Measurements from ENCODE around the gene GEMIN2.
A peak's percentile ranks its signal among the peaks of the same experiment; 100 is the strongest.

The GEMIN2 gene

GRCh38 chr14:39102969-39103957 lies 10.9 kb upstream of the GEMIN2 start, which contains the start of gene SEC23A (continued):
- TF ChIP-seq, protein P1, sequence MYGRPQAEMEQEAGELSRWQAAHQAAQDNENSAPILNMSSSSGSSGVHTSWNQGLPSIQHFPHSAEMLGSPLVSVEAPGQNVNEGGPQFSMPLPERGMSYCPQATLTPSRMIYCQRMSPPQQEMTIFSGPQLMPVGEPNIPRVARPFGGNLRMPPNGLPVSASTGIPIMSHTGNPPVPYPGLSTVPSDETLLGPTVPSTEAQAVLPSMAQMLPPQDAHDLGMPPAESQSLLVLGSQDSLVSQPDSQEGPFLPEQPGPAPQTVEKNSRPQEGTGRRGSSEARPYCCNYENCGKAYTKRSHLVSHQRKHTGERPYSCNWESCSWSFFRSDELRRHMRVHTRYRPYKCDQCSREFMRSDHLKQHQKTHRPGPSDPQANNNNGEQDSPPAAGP (tag by site-specific recombination; IDR thresholded peaks at IDR 0.05), result peak; percentile 76; the same call in 1 of the 2 replicates
- TF ChIP-seq, protein P2, sequence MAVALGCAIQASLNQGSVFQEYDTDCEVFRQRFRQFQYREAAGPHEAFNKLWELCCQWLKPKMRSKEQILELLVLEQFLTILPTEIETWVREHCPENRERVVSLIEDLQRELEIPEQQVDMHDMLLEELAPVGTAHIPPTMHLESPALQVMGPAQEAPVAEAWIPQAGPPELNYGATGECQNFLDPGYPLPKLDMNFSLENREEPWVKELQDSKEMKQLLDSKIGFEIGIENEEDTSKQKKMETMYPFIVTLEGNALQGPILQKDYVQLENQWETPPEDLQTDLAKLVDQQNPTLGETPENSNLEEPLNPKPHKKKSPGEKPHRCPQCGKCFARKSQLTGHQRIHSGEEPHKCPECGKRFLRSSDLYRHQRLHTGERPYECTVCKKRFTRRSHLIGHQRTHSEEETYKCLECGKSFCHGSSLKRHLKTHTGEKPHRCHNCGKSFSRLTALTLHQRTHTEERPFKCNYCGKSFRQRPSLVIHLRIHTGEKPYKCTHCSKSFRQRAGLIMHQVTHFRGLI (tag by site-specific recombination; IDR thresholded peaks at IDR 0.05), result no peak
- TF ChIP-seq ZNF473 (tag by site-specific recombination; IDR thresholded peaks at IDR 0.05), result no peak
- TF ChIP-seq ZNF292 (tag by site-specific recombination; IDR thresholded peaks at IDR 0.05; ENCODE audit: borderline replicate concordance, low read depth), result no peak
- TF ChIP-seq ZNF571 (tag by site-specific recombination; IDR thresholded peaks at IDR 0.05), result no peak
- no peak for TF ChIP-seq ZNF48 (tag by site-specific recombination; IDR thresholded peaks at IDR 0.05)
- TF ChIP-seq ZNF692 (tag by site-specific recombination; IDR thresholded peaks at IDR 0.05), result peak; percentile 43; the same call in 1 of the 2 replicates
- TF ChIP-seq YY2 (tag by site-specific recombination; IDR thresholded peaks at IDR 0.05), result no peak
- peak; percentile 46; the same call in 1 of the 2 replicates for TF ChIP-seq ZNF366 (tag by site-specific recombination; conservative IDR thresholded peaks at IDR 0.05)
- TF ChIP-seq ZNF548 (tag by site-specific recombination; IDR thresholded peaks at IDR 0.05), result no peak
- peak; percentile 78 for TF ChIP-seq GLIS2 (tag by site-specific recombination; IDR thresholded peaks at IDR 0.05)
- TF ChIP-seq ZNF792 (tag by site-specific recombination; IDR thresholded peaks at IDR 0.05), result no peak
- TF ChIP-seq KLF1 (tag by site-specific recombination; IDR thresholded peaks at IDR 0.05), result peak; percentile 74
- peak; percentile 97 for TF ChIP-seq SP3 (tag by site-specific recombination; IDR thresholded peaks at IDR 0.05)
- TF ChIP-seq, protein P3, sequence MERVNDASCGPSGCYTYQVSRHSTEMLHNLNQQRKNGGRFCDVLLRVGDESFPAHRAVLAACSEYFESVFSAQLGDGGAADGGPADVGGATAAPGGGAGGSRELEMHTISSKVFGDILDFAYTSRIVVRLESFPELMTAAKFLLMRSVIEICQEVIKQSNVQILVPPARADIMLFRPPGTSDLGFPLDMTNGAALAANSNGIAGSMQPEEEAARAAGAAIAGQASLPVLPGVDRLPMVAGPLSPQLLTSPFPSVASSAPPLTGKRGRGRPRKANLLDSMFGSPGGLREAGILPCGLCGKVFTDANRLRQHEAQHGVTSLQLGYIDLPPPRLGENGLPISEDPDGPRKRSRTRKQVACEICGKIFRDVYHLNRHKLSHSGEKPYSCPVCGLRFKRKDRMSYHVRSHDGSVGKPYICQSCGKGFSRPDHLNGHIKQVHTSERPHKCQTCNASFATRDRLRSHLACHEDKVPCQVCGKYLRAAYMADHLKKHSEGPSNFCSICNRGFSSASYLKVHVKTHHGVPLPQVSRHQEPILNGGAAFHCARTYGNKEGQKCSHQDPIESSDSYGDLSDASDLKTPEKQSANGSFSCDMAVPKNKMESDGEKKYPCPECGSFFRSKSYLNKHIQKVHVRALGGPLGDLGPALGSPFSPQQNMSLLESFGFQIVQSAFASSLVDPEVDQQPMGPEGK (tag by site-specific recombination; IDR thresholded peaks at IDR 0.05), result peak; percentile 91
- TF ChIP-seq EGR2 (tag by site-specific recombination; IDR thresholded peaks at IDR 0.05; ENCODE audit: low read depth), result peak; percentile 32; the same call in 1 of the 2 replicates
- no peak for TF ChIP-seq ZNF18 (tag by site-specific recombination; IDR thresholded peaks at IDR 0.05)
- TF ChIP-seq ZFP41 (tag by site-specific recombination; IDR thresholded peaks at IDR 0.05; ENCODE audit: borderline replicate concordance), result no peak
- TF ChIP-seq, protein P4, sequence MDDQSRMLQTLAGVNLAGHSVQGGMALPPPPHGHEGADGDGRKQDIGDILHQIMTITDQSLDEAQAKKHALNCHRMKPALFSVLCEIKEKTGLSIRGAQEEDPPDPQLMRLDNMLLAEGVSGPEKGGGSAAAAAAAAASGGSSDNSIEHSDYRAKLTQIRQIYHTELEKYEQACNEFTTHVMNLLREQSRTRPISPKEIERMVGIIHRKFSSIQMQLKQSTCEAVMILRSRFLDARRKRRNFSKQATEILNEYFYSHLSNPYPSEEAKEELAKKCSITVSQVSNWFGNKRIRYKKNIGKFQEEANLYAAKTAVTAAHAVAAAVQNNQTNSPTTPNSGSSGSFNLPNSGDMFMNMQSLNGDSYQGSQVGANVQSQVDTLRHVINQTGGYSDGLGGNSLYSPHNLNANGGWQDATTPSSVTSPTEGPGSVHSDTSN (CRISPR knock-in tag; IDR thresholded peaks at IDR 0.05), result 0 out of 2 replicates have a peak, but pooled peaks have one; percentile 26
- TF ChIP-seq ZNF175 (tag by site-specific recombination; IDR thresholded peaks at IDR 0.05), result no peak
- TF ChIP-seq ZNF560 (tag by site-specific recombination; IDR thresholded peaks at IDR 0.05; ENCODE audit: borderline replicate concordance), result no peak
- no peak for TF ChIP-seq ZNF10 (tag by site-specific recombination; IDR thresholded peaks at IDR 0.05)
- peak; percentile 77 for TF ChIP-seq ZXDB (tag by site-specific recombination; IDR thresholded peaks at IDR 0.05)
- TF ChIP-seq, protein P5, sequence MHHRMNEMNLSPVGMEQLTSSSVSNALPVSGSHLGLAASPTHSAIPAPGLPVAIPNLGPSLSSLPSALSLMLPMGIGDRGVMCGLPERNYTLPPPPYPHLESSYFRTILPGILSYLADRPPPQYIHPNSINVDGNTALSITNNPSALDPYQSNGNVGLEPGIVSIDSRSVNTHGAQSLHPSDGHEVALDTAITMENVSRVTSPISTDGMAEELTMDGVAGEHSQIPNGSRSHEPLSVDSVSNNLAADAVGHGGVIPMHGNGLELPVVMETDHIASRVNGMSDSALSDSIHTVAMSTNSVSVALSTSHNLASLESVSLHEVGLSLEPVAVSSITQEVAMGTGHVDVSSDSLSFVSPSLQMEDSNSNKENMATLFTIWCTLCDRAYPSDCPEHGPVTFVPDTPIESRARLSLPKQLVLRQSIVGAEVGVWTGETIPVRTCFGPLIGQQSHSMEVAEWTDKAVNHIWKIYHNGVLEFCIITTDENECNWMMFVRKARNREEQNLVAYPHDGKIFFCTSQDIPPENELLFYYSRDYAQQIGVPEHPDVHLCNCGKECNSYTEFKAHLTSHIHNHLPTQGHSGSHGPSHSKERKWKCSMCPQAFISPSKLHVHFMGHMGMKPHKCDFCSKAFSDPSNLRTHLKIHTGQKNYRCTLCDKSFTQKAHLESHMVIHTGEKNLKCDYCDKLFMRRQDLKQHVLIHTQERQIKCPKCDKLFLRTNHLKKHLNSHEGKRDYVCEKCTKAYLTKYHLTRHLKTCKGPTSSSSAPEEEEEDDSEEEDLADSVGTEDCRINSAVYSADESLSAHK (tag by site-specific recombination; IDR thresholded peaks at IDR 0.05), result no peak
- peak; percentile 62 for TF ChIP-seq SP7 (tag by site-specific recombination; IDR thresholded peaks at IDR 0.05)
- TF ChIP-seq BCL6B (tag by site-specific recombination; IDR thresholded peaks at IDR 0.05), result no peak

Measured in HEK293 (cell line).